ENCODE data around the gene CACNA1D.

The CACNA1D gene

GRCh38 chr3:53721187-53722119, 227.0 kb downstream of the CACNA1D start:
- DNase-seq: no peak

DNA sequence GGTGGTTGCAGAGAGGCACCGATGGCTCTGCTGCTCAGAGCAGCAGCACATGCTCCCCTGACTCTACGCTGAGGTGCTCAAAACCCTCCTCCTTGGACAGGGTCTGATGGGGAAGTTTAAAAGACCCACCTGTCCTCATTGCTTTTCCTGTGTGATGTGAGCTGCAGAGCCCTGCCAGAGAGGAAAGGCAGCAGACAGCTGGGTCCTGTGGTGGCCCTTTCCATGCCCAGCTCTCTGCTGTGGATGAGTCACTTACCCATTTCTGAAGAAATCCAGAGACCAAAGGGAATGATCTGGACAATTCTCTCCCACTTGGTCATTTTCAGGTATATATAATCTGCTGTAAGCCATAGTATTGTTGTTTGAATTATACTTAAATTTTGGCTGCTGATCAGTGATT, 230.2 kb downstream of the CACNA1D start:
- DNase-seq: no peak

- DNase-seq: no peak
Observed at GRCh38 chr3:53725387-53725995, 231.1 kb downstream of the CACNA1D start.

DNA sequence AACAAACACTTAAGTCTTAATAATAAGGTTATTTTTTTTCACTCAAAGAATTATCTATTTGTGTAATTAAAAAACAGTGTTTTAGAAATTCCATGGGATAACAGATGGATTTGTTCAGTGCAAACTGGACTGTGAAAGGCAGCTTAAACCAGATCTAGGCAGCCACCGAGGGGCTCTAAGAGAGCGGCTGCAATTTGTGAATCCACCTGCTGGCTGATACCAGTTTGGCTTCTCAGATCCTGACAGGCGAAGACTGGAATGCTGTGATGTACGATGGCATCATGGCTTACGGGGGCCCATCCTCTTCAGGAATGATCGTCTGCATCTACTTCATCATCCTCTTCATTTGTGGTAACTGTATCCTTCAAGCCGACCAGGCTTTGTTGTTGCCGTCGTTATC, 232.2 kb downstream of the CACNA1D start:
- no peak for DNase-seq

DNA sequence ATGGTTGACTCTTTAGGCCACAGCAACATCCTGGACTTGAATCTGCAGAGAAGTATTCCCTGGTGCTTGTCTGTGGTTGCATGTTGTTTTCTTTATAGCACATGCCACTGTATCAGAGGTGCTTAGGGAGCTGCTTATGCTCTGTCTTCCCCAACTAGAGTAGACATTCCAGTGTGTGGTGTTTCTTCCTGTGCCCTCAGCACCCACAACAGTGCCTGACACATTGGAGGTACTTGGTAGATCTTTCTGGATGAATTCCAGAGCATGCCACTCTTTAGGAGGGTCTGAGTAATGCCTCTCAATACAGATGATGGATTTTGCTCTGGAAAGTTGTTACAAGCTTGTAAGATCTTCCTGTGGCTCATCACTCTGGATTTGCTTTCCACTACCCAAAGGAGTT, 234.2 kb downstream of the CACNA1D start:
- no peak for DNase-seq

DNA sequence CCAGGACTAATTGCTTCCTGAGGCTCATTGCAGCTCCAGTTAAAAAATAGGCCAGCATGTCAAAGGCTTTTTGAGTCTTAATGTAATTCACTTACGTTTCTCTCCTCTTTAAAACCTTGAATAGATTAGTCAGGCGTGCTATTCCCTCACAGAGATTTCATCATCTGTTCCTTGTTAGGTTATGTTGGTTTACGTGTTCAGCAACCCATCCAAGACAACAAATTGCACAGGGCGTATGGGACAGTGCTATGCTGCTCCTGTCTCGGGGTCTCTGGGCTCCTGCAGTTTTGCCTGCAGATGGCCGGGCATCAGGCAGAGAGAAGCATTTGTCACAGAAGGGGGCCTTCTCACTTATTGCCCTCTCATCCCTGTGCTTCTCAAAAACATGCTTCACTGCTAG, 234.7 kb downstream of the CACNA1D start:
- no peak for DNase-seq

- no peak for DNase-seq
Observed at GRCh38 chr3:53729618-53730017, 235.2 kb downstream of the CACNA1D start.

DNA sequence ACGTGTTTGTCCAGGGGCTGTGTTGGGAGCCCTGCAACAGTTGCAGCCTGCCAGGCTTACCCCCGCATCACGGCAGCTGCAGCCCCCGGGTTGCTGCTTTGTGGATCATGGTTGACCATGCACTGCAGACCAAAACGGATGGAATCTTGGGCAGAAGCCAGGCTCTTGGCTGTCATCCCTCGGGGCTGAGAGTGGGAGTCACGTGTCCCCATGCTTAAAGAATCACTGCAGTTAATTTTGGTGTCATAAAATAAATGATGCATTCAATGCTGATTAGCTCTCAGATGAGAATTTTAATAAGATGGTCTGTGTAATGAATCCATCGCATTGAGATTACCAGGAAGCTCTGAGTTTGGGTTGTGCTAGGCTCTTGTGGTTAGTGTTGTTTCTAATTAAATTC, 236.2 kb downstream of the CACNA1D start:
- DNase-seq: peak; percentile 71

DNA sequence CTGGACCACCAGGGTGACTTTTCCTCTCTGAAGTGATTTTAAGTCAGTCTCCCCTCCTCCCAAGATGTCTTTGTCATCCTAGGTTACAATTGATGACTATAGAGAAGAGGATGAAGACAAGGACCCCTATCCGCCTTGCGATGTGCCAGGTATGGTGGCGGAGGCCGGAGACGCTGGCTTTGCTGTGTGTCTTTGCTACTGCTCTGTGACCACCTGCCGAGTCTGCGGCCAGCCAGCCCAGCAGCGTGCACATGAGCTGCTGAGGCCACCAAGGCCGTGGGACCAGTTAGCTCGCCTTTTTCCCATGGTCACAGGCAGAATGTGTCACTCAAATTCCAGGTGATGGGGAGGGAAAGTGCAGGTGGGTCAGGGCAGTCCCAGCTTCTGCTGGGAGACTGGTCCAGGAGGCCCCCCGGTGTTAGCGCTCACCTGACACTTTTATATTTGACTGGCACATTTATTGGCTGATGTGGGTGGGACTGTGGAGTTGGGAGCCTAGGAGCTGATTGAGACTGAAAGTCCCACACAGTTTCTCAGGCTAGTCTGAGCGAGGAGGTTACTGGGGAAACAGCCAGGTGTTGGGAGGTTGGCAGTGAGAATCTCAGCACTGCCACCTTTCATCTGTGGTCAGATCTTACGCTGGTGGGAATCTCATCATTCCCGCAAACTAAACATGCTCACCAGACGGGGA, 237.7 kb downstream of the CACNA1D start:
- no peak for DNase-seq

DNA sequence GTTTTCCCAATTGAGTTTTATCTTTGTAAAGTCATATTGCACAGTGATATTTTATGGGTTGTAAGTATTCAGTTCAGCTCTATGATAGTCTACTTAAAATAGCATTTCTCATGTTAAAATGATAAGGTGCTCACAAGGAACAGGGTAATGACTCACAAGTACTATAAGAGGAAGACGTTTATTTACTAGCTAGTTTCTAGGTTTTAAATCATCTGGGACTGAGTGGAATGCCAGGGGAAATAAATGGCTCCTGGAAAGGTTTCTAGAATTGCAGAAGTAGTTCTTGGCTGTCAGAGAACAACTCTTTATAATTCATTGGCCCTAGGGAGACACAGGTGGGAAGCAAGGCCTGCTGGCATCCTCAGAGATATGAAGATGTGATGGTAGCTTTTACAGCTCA, 239.0 kb downstream of the CACNA1D start:
- no peak for DNase-seq

DNA sequence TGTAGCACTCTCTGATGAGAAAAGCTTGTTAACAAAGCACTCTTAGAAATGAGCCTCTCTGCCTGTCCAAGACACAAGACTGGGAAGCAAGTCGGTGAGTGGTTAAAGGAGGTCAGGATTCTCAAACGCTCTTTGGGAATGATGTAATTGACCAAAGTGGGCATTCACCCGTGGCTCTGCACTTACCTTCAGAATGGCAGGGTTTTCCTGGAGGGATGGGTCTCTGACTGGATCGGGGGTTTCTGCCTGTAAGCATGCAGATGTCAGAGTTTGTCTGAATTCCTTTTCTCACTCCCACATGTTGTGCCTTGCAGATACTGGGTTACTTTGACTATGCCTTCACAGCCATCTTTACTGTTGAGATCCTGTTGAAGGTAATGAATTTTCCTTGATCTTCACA, 245.6 kb downstream of the CACNA1D start:
- DNase-seq: no peak

GRCh38 chr3:53740956-53741355, 246.5 kb downstream of the CACNA1D start:
- DNase-seq: peak; percentile 57

GRCh38 chr3:53744351-53744750, 249.9 kb downstream of the CACNA1D start:
- no peak for DNase-seq

- DNase-seq: no peak
Observed at GRCh38 chr3:53747559-53747958, 253.1 kb downstream of the CACNA1D start.

DNA sequence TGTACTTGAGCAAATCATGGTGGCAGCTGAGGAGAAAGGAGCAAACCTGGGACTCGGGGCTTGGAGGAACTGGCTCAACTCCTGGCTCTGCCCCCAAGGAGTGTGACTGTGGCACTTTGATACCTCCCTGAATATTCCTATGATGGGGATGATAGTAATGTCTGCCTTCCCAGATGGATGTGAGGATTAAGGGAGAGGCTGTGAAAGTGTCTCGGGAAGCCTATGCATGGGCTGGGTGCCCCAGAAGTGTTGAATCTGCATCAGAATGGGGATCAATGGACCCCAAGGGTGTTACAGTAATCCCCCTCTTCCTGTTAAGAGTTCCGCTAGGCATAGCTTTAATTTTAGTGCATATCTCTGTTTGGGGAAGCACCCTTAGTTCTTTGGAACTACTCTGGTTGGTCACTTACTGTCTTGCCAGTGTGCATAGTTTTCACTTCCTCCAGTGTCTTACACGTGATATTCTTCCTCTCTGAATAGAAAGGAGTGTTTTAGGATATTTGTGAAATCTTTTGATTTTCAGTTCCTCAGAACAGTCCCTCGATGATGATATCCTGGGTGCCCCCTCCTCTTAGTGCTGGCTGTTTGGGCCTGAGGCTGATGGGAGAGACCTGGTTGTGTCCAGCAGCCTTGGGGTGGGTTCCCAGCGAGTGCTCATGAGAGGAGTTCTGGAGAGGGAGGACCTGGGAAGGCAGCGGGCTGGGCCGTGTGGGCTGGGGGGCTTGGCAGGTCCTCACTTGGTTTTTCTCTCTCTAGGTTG, 254.3 kb downstream of the CACNA1D start:
- no peak for DNase-seq

DNA sequence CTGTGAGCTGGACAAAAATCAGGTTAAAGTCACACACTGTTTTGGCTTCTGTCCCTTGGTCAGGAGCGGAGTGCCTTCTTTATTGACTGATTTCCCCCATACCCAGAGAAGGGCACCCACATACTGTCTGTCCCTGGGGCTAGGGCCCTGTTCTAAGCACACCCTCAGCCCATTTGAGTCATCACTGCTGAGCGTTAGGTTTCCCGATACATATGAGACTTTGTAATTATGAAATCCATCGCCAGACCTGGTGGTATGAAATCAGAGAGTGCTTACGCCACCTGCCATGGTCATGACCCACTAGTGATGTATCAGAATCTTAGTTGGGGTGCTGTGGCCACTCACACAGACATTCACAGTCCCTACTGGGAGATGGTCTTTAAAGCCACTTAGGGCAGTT, 255.0 kb downstream of the CACNA1D start:
- DNase-seq: no peak

GRCh38 chr3:53750253-53751210, 256.1 kb downstream of the CACNA1D start:
- DNase-seq: peak; percentile 35

DNA sequence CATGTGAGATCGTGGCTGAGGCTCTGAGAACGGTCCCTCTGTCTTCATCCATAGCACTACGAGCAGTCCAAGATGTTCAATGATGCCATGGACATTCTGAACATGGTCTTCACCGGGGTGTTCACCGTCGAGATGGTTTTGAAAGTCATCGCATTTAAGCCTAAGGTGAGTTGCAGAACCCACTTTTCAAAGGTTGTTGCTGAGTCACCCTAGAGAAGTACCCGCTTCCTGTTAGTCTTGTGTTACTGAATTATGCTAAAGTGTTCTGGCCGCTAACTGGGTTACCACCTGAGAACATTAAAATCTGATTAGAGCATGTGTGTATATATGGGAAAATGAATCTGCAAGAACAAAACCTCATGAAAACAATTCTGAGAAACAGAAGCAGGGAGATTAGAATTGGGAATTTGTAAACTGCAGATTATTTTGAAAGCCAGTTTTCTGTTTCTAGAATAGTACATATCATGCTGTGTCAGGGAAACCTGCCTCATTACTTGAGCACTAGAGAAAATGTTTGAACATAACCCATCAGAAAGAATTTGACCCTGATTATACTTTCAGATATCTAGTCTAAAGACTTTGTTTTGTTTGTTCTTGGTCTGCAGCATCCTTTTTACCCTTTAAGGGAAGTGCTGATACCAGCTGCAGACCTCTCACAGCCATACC, 259.2 kb downstream of the CACNA1D start:
- DNase-seq: no peak

DNA sequence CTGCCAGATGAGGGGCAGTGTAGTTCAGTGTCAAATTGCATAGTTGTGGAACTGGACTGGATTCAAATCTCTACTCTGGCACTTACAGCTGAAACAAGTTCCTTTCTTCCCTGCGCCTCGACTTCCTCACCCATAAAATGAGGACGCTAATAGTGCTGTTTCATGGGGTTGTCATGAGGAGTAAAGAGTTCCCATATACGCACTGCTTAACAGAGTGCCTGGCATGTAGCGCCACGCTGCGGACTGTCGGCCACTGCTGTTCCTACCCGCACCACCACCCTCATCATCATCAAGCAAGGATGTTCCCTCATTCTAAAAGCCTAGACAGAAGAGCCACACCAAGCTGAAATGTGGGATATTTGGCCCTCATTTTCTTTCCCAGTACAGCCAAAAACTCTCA, 259.9 kb downstream of the CACNA1D start:
- no peak for DNase-seq

DNA sequence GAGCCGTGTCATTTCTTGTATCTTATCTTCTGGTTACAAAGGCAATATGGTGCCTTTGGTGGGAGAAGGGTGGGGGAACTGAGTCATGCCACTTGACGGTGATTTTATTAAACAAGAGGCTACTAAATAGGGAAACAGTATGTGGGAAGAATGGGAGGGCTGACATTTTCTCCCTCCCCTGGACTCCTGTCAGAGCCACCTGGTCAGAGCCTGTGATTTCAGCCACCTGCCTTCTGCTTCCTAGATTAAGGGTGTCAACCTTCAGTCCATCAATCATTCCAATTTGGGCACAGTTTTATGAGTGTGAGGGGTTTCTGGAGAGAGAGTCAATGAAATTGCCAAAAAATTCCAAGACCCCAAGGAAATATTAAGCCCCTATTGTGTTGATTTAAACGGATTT, 264.4 kb downstream of the CACNA1D start:
- DNase-seq: no peak

DNA sequence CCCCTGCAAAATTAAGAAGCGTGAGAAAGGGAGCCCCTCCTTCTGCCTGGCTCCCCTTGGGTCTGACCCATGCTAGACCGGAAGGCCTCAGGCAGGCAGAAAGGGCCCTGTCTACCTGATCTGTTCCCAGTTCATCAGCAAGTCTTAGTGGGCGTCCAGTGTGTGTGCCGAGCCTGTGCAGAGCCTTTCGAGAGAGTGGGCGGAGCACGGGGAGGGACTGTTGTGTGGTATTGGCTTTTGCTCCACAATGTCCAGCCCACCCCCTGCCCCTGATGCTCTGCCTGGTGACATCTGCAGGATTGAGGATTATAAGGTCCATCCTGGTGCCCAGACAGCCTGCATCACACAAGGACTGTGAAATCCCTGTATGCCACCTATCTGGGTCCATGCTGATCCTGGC, 268.9 kb downstream of the CACNA1D start:
- DNase-seq: no peak
